Astrocyte (in vitro differentiated cells and primary cell): Measurements from ENCODE around the gene TMEM267. TPM values are rescaled to one million over a fixed set of nuclear protein-coding genes. Genes with fewer than 3 reads are reported as not detected.

Experiments used
- DNase-seq: peaks from one replicate; pipeline ENCODE4 v3.0.0-alpha.2; 2010; ENCODE audit warnings: low read depth
- FAIRE-seq: peaks from 2 replicates; lab custom pipeline; 2011; peaks lifted over from hg19 to GRCh38; lab: Jason Lieb, UNC
- H2AFZ ChIP-seq: 2 replicates; pipeline ENCODE4 v1.6.0; 2012; ENCODE audit warnings: low read depth, low read length, inconsistent platforms
- H3K27ac ChIP-seq: 2 replicates; pipeline ENCODE4 v1.5.1; 2011; ENCODE audit warnings: low read depth, low read length, inconsistent platforms
- H3K27me3 ChIP-seq: 2 replicates; pipeline ENCODE4 v1.6.0; 2011; ENCODE audit warnings: low read length, inconsistent platforms; ENCODE audit not compliant: insufficient read depth
- H3K36me3 ChIP-seq: 2 replicates; pipeline ENCODE4 v1.5.1; 2011; ENCODE audit warnings: low read length, inconsistent platforms; ENCODE audit not compliant: insufficient read depth
- H3K4me1 ChIP-seq: 2 replicates; pipeline ENCODE4 v1.5.1; 2011; ENCODE audit warnings: low read length, inconsistent platforms; ENCODE audit not compliant: insufficient read depth
- H3K4me2 ChIP-seq: 2 replicates; pipeline ENCODE4 v1.6.0; 2012; ENCODE audit warnings: low read length, inconsistent platforms
- H3K4me3 ChIP-seq: 2 replicates; pipeline ENCODE4 v1.5.1; 2011; ENCODE audit warnings: low read depth, mild to moderate bottlenecking, low read length, inconsistent platforms; ENCODE audit not compliant: insufficient read depth
- H3K79me2 ChIP-seq: 2 replicates; pipeline ENCODE4 v1.6.0; 2012; ENCODE audit warnings: mild to moderate bottlenecking, low read length, inconsistent platforms; ENCODE audit not compliant: insufficient read depth
- H3K9ac ChIP-seq: 2 replicates; pipeline ENCODE4 v1.6.0; 2012; ENCODE audit warnings: mild to moderate bottlenecking, low read length, inconsistent platforms
- H3K9me3 ChIP-seq: 2 replicates; pipeline ENCODE4 v1.5.1; 2012; ENCODE audit warnings: low read depth, mild to moderate bottlenecking, low read length, inconsistent platforms; ENCODE audit not compliant: insufficient read depth
- H4K20me1 ChIP-seq: 2 replicates; pipeline ENCODE4 v1.6.0; 2012; ENCODE audit warnings: low read length, inconsistent platforms; ENCODE audit not compliant: insufficient read depth
- H3K27ac Mint-ChIP-seq: one replicate; pipeline ENCODE4 v1.8.0; 2021; ENCODE audit warnings: mild to moderate bottlenecking, mixed read lengths; ENCODE audit not compliant: unreplicated experiment
- H3K27me3 Mint-ChIP-seq: one replicate; pipeline ENCODE4 v1.8.0; 2021; ENCODE audit warnings: low read depth, mixed read lengths; ENCODE audit not compliant: unreplicated experiment
- H3K36me3 Mint-ChIP-seq: one replicate; pipeline ENCODE4 v1.8.0; 2021; ENCODE audit warnings: low read depth, mixed read lengths; ENCODE audit not compliant: unreplicated experiment
- H3K4me1 Mint-ChIP-seq: one replicate; pipeline ENCODE4 v1.8.0; 2021; ENCODE audit warnings: low read depth, mixed read lengths; ENCODE audit not compliant: unreplicated experiment
- H3K4me3 Mint-ChIP-seq: one replicate; pipeline ENCODE4 v1.8.0; 2021; ENCODE audit warnings: mild to moderate bottlenecking, moderate library complexity, mixed read lengths; ENCODE audit not compliant: unreplicated experiment
- H3K9me3 Mint-ChIP-seq: one replicate; pipeline ENCODE4 v1.8.0; 2021; ENCODE audit warnings: mild to moderate bottlenecking, mixed read lengths; ENCODE audit not compliant: unreplicated experiment
- EZH2 ChIP-seq: IDR thresholded peaks from 2 replicates; pipeline ENCODE4 v1.6.1; 2012; ENCODE audit warnings: mild to moderate bottlenecking, low read length, inconsistent platforms; ENCODE audit not compliant: insufficient read depth
- total RNA-seq: library from RNA; stranded (reverse); gene quantifications from 2 replicates; pipeline ENCODE4 v1.2.1, GENCODE V29; 2021
- TF ChIP-seq, protein P1 (sequence below): IDR thresholded peaks from 2 replicates; pipeline ENCODE4 v1.5.1; 2011; ENCODE audit warnings: low read depth, mild to moderate bottlenecking, inconsistent platforms, low read length, moderate library complexity; ENCODE audit not compliant: insufficient read depth

The TMEM267 gene
- total RNA-seq, 1 donor from 2014 or later, result 20.9 TPM

GRCh38 chr5:43401827-43402226 lies 81.8 kb downstream of the TMEM267 start:
- Histone ChIP-seq H4K20me1 (no peaks in the 10 kb centered on the region), H3K36me3 (no peaks in the 10 kb centered on the region), H3K9ac (no peak overlapping the region), H3K9me3 (no peaks in the 10 kb centered on the region), H3K4me3 (no peak overlapping the region), H3K4me1 (no peaks in the 10 kb centered on the region), H3K4me2 (no peak overlapping the region), H3K27me3 (peaks cover 2% of the 10 kb centered on the region), H2AFZ (no peak overlapping the region), H3K79me2 (no peaks in the 10 kb centered on the region), H3K27ac (no peak overlapping the region)
- peaks cover 26% of the 10 kb centered on the region for H3K27me3 Mint-ChIP-seq
- FAIRE-seq (no peak), DNase-seq (no peak)
- H3K27ac Mint-ChIP-seq, result no peak overlapping the region
- no peaks in the 10 kb centered on the region for H3K4me1 Mint-ChIP-seq
- peaks cover 2% of the 10 kb centered on the region for H3K36me3 Mint-ChIP-seq
- H3K4me3 Mint-ChIP-seq, result no peak overlapping the region
- H3K9me3 Mint-ChIP-seq, result peaks cover 3% of the 10 kb centered on the region
- TF ChIP-seq, protein P1, sequence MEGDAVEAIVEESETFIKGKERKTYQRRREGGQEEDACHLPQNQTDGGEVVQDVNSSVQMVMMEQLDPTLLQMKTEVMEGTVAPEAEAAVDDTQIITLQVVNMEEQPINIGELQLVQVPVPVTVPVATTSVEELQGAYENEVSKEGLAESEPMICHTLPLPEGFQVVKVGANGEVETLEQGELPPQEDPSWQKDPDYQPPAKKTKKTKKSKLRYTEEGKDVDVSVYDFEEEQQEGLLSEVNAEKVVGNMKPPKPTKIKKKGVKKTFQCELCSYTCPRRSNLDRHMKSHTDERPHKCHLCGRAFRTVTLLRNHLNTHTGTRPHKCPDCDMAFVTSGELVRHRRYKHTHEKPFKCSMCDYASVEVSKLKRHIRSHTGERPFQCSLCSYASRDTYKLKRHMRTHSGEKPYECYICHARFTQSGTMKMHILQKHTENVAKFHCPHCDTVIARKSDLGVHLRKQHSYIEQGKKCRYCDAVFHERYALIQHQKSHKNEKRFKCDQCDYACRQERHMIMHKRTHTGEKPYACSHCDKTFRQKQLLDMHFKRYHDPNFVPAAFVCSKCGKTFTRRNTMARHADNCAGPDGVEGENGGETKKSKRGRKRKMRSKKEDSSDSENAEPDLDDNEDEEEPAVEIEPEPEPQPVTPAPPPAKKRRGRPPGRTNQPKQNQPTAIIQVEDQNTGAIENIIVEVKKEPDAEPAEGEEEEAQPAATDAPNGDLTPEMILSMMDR, result peak; percentile 14
- no peak for TF ChIP-seq EZH2

DNA sequence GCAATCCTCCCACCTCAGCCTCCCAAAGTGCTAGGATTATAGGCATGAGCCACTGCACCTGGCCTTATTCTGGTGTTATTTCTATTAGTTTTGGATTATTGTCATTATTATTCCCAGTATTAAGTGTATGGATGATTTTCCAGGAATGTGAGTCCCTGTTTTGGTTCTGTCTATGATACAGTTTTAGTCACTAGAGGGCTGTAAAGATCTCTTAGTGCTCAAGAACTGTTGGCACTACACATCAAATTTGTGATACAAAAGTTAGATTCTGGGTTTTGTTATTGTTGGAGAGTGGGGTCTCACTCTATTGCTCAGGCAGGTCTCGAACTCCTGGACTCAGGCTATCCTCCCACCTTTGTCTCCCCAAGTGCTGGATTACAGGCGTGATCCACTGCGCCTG lies 83.6 kb downstream of the TMEM267 start:
- TF ChIP-seq, protein P1, result no peak
- TF ChIP-seq EZH2, result no peak
- Histone ChIP-seq H3K4me1 (no peaks in the 10 kb centered on the region), H3K4me2 (no peak overlapping the region), H4K20me1 (no peaks in the 10 kb centered on the region), H3K27me3 (peaks cover 2% of the 10 kb centered on the region), H3K9me3 (no peaks in the 10 kb centered on the region), H2AFZ (no peak overlapping the region), H3K36me3 (no peaks in the 10 kb centered on the region), H3K79me2 (no peaks in the 10 kb centered on the region), H3K4me3 (no peak overlapping the region), H3K9ac (no peak overlapping the region), H3K27ac (no peak overlapping the region)
- Mint-ChIP-seq H3K27ac (no peak overlapping the region), H3K9me3 (peaks cover 3% of the 10 kb centered on the region), H3K36me3 (peaks cover 5% of the 10 kb centered on the region), H3K27me3 (peaks cover 26% of the 10 kb centered on the region), H3K4me1 (no peaks in the 10 kb centered on the region), H3K4me3 (no peak overlapping the region)
- peak; percentile 8 for DNase-seq
- no peak for FAIRE-seq

- TF ChIP-seq EZH2, result no peak
- TF ChIP-seq, protein P1, result no peak
- Histone ChIP-seq H3K36me3 (no peaks in the 10 kb centered on the region), H3K79me2 (no peaks in the 10 kb centered on the region), H3K27me3 (peaks cover 2% of the 10 kb centered on the region), H3K4me2 (peak overlapping the region; percentile 80), H3K4me1 (no peaks in the 10 kb centered on the region), H2AFZ (peak overlapping the region; percentile 65), H3K9me3 (no peaks in the 10 kb centered on the region), H3K4me3 (peak overlapping the region; percentile 48), H3K9ac (peak overlapping the region; percentile 1), H4K20me1 (no peaks in the 10 kb centered on the region), H3K27ac (no peak overlapping the region)
- Mint-ChIP-seq H3K27me3 (peaks cover 14% of the 10 kb centered on the region), H3K4me3 (no peak overlapping the region), H3K9me3 (peaks cover 3% of the 10 kb centered on the region), H3K4me1 (no peaks in the 10 kb centered on the region), H3K27ac (peak overlapping the region; percentile 49), H3K36me3 (peaks cover 3% of the 10 kb centered on the region)
- peak; percentile 2 for DNase-seq
- no peak for FAIRE-seq
These were observed 86.8 kb downstream of the TMEM267 start for GRCh38 chr5:43396762-43397304.
